Body of pancreas (tissue), 4 donors: ENCODE data around the gene CNTRL.

Source experiments
- POLR2A ChIP-seq, 3 donors: fragments of 450-650 bp; IDR thresholded peaks; one replicate each; pipeline ENCODE4 v1.6.1; 2016; ENCODE audit warnings: antibody characterized with exemption in 3 of 3, mild to moderate bottlenecking in 2 of 3
- TF ChIP-seq, protein P1 (sequence below), 7 experiments: fragments of 450-650 bp in 4 of 7; fragments of 200-600 bp in 3 of 7; sonication (generic) in 3 of 7; IDR thresholded peaks; one replicate each; pipeline ENCODE4 v1.5.1; 2016 to 2019; ENCODE audit warnings: antibody characterized with exemption in 7 of 7

DNA sequence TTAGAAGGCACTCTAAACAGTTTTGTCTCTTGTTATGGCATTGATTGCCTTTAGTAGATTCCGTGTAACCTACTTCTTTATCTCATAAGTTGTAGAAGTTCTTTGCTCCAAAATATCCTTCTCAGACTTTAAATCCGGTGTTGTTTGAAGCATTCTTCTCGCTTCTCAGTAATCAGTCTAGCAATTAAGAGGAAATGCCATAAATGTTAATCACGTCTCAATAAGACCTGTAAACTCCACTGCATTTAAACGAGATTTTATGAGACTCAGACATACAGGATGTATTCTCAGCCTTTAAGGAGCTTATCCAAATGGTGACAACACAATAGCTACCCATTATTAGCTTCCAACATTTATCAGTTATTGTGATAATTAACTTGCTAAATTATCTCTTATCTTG lies 16.9 kb upstream of the CNTRL start:
- TF ChIP-seq, protein P1, sequence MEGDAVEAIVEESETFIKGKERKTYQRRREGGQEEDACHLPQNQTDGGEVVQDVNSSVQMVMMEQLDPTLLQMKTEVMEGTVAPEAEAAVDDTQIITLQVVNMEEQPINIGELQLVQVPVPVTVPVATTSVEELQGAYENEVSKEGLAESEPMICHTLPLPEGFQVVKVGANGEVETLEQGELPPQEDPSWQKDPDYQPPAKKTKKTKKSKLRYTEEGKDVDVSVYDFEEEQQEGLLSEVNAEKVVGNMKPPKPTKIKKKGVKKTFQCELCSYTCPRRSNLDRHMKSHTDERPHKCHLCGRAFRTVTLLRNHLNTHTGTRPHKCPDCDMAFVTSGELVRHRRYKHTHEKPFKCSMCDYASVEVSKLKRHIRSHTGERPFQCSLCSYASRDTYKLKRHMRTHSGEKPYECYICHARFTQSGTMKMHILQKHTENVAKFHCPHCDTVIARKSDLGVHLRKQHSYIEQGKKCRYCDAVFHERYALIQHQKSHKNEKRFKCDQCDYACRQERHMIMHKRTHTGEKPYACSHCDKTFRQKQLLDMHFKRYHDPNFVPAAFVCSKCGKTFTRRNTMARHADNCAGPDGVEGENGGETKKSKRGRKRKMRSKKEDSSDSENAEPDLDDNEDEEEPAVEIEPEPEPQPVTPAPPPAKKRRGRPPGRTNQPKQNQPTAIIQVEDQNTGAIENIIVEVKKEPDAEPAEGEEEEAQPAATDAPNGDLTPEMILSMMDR (IDR thresholded peaks at IDR 0.05): no peak
- TF ChIP-seq POLR2A (IDR thresholded peaks at IDR 0.05): no peak
